Ovary (tissue), 3 donors: ENCODE data around the gene AGAP9.
"Not testable (repeated sequence)": the region's sequence is repeated elsewhere in the genome, so short reads cannot be mapped to it uniquely, and the experiment has no call there.

Experiments used
- CTCF ChIP-seq, 3 donors: fragments of 450-650 bp in 2 of 3; fragments of 200-600 bp in 1 of 3; IDR thresholded peaks; one replicate each; pipeline versions ENCODE4 v1.5.1 to v1.8.0; 2016 to 2022; ENCODE audit warnings: antibody characterized with exemption in 3 of 3, mild to moderate bottlenecking in 1 of 3
- EP300 ChIP-seq: sonication (generic); formaldehyde crosslinking; IDR thresholded peaks from one replicate; pipeline ENCODE4 v1.6.1; 2017; ENCODE audit warnings: antibody characterized with exemption
- POLR2A ChIP-seq: fragments of 450-650 bp; IDR thresholded peaks from one replicate; pipeline ENCODE4 v1.6.1; 2017; ENCODE audit warnings: antibody characterized with exemption, mild to moderate bottlenecking, moderate library complexity
- donor health status: DM: no; HTN: no; CAD: no.

- not testable (repeated sequence) for TF ChIP-seq CTCF (IDR thresholded peaks at IDR 0.05); POLR2A; EP300
Observed at GRCh38 chr10:47468731-47469528, 54.5 kb downstream of the AGAP9 start.
